RWPE2 (cell line): ENCODE measurements around the gene C1QTNF8.

Source experiments
- ATAC-seq: fragments of 200-7000 bp; cut with Tn5 transposase; 3 replicates; pipeline ENCODE4 v1.9.1; 2021; ENCODE audit warnings: low read depth
- DNase-seq: peaks from one replicate; pipeline ENCODE4 v3.0.0-alpha.2; 2020; ENCODE audit warnings: low spot score
- H3K27ac ChIP-seq: fragments of 450-650 bp; 2 replicates; pipeline ENCODE4 v1.5.1; 2017; ENCODE audit warnings: mild to moderate bottlenecking; ENCODE audit not compliant: poor library complexity, severe bottlenecking
- H3K27me3 ChIP-seq: fragments of 250-450 bp; sonication (Bioruptor Pico); 2 replicates; pipeline ENCODE4 v1.5.1; 2021; ENCODE audit warnings: mild to moderate bottlenecking, moderate library complexity; ENCODE audit not compliant: insufficient read depth, poor library complexity, severe bottlenecking
- H3K36me3 ChIP-seq: fragments of 250-450 bp; sonication (Bioruptor Pico); 2 replicates; pipeline ENCODE4 v1.5.1; 2020; ENCODE audit warnings: low read depth, mild to moderate bottlenecking, moderate library complexity
- H3K4me1 ChIP-seq: fragments of 250-450 bp; sonication (Bioruptor Pico); 2 replicates; pipeline ENCODE4 v1.5.1; 2021; ENCODE audit warnings: mild to moderate bottlenecking, moderate library complexity; ENCODE audit not compliant: insufficient read depth, poor library complexity, severe bottlenecking
- H3K4me3 ChIP-seq: fragments of 250-450 bp; sonication (Bioruptor Pico); 2 replicates; pipeline ENCODE4 v1.5.1; 2021; ENCODE audit warnings: mild to moderate bottlenecking, moderate library complexity; ENCODE audit not compliant: severe bottlenecking
- H3K9me3 ChIP-seq: fragments of 250-450 bp; sonication (Bioruptor Pico); 2 replicates; pipeline ENCODE4 v1.5.1; 2021; ENCODE audit warnings: mild to moderate bottlenecking, moderate library complexity; ENCODE audit not compliant: severe bottlenecking
- TF ChIP-seq, protein P1 (sequence below): fragments of 450-650 bp; IDR thresholded peaks from one replicate; pipeline ENCODE4 v1.5.1; 2017; ENCODE audit warnings: mild to moderate bottlenecking, moderate library complexity; ENCODE audit not compliant: poor library complexity, severe bottlenecking

The C1QTNF8 gene

DNA sequence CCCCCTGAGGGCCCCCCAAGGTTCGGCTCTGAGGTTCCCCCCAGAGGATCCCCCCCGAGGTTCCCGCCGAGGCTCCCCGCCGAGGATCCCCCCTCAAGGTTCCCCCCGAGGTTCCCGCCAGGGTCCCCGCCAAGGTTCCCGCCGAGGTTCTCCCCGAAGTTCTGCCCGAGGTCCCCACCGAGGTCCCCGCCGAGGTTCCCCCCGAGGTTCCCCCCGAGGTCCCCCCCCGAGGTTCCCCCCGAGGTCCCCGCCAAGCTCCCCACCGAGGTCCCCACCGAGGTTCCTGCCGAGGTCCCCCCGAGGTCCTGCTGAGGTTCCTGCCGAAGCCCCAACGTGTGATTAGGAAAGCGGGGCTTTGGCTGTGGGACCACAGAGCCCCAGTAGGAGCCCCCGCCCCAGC is 55.7 kb downstream of the C1QTNF8 start:
- Histone ChIP-seq H3K4me3 (no peak overlapping the region), H3K27ac (no peak overlapping the region), H3K36me3 (no peaks in the 10 kb centered on the region), H3K9me3 (no peaks in the 10 kb centered on the region), H3K27me3 (peaks cover 12% of the 10 kb centered on the region), H3K4me1 (peaks cover 8% of the 10 kb centered on the region)
- DNase-seq (no peak), ATAC-seq (no peak)
- TF ChIP-seq, protein P1, sequence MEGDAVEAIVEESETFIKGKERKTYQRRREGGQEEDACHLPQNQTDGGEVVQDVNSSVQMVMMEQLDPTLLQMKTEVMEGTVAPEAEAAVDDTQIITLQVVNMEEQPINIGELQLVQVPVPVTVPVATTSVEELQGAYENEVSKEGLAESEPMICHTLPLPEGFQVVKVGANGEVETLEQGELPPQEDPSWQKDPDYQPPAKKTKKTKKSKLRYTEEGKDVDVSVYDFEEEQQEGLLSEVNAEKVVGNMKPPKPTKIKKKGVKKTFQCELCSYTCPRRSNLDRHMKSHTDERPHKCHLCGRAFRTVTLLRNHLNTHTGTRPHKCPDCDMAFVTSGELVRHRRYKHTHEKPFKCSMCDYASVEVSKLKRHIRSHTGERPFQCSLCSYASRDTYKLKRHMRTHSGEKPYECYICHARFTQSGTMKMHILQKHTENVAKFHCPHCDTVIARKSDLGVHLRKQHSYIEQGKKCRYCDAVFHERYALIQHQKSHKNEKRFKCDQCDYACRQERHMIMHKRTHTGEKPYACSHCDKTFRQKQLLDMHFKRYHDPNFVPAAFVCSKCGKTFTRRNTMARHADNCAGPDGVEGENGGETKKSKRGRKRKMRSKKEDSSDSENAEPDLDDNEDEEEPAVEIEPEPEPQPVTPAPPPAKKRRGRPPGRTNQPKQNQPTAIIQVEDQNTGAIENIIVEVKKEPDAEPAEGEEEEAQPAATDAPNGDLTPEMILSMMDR, result no peak

- Histone ChIP-seq H3K27me3 (peaks cover 6% of the 10 kb centered on the region), H3K27ac (no peak overlapping the region), H3K4me1 (peaks cover 8% of the 10 kb centered on the region), H3K36me3 (no peaks in the 10 kb centered on the region), H3K9me3 (no peaks in the 10 kb centered on the region), H3K4me3 (no peak overlapping the region)
- TF ChIP-seq, protein P1, result no peak
- ATAC-seq (no peak), DNase-seq (no peak)
Observed at GRCh38 chr16:1039762-1040161, 56.3 kb downstream of the C1QTNF8 start.

- ATAC-seq, result no peak
- Histone ChIP-seq H3K9me3 (no peaks in the 10 kb centered on the region), H3K36me3 (no peaks in the 10 kb centered on the region), H3K4me3 (no peak overlapping the region), H3K4me1 (peaks cover 8% of the 10 kb centered on the region), H3K27ac (no peak overlapping the region), H3K27me3 (no peaks in the 10 kb centered on the region)
- TF ChIP-seq, protein P1, result no peak
- no peak for DNase-seq
Observed at GRCh38 chr16:1038932-1039331, 57.1 kb downstream of the C1QTNF8 start.
